GM12865 (cell line): ENCODE measurements around the gene CCDC154.

ENCODE experiments used
- DNase-seq: peaks from one replicate; pipeline ENCODE4 v3.0.0; 2010; ENCODE audit warnings: low read depth
- H3K4me3 ChIP-seq: 2 replicates; pipeline ENCODE4 v1.5.1; 2011; ENCODE audit warnings: mild to moderate bottlenecking, low read depth, low read length, control low read depth
- CTCF ChIP-seq: IDR thresholded peaks from 2 replicates; pipeline ENCODE4 v1.5.1; 2011; ENCODE audit warnings: low read length, control low read depth, low read depth, inconsistent platforms; ENCODE audit not compliant: insufficient read depth; ENCODE audit errors: missing control alignments

CCDC154 gene

GRCh38 chr16:1403036-1403435 lies 41.3 kb downstream of the CCDC154 start:
- H3K4me3 ChIP-seq = no peak overlapping the region
- DNase-seq = no peak
- TF ChIP-seq CTCF = no peak

- DNase-seq = no peak
- no peak overlapping the region for H3K4me3 ChIP-seq
- TF ChIP-seq CTCF = no peak
Measured at GRCh38 chr16:1401758-1402154, 42.6 kb downstream of the CCDC154 start.

GRCh38 chr16:1401061-1401757 lies 43.1 kb downstream of the CCDC154 start:
- no peak for DNase-seq
- no peak overlapping the region for H3K4me3 ChIP-seq
- TF ChIP-seq CTCF = no peak

- DNase-seq = no peak
- no peak overlapping the region for H3K4me3 ChIP-seq
- TF ChIP-seq CTCF = no peak
Measured at GRCh38 chr16:1398826-1399581, 45.4 kb downstream of the CCDC154 start.

GRCh38 chr16:1398351-1398750 lies 46.0 kb downstream of the CCDC154 start:
- no peak for TF ChIP-seq CTCF
- no peak overlapping the region for H3K4me3 ChIP-seq
- no peak for DNase-seq

GRCh38 chr16:1397779-1398178 lies 46.6 kb downstream of the CCDC154 start:
- no peak for DNase-seq
- no peak overlapping the region for H3K4me3 ChIP-seq
- TF ChIP-seq CTCF = no peak

GRCh38 chr16:1395444-1396031 lies 48.8 kb downstream of the CCDC154 start:
- no peak for DNase-seq
- TF ChIP-seq CTCF = no peak
- no peak overlapping the region for H3K4me3 ChIP-seq
